DMS 273 (cell line): Measurements from ENCODE around the gene SLC29A4.
"Not testable (repeated sequence)": the region's sequence is repeated elsewhere in the genome, so short reads cannot be mapped to it uniquely, and the experiment has no call there.

Source experiments
- DNase-seq: peaks from one replicate; lab custom pipeline; 2025; ENCODE audit not compliant: unreplicated experiment; lab: John Stamatoyannopoulos, UW

Gene SLC29A4

GRCh38 chr7:5320802-5321396 is 38.2 kb downstream of the SLC29A4 start:
- no peak for DNase-seq

GRCh38 chr7:5322621-5323410 is 40.1 kb downstream of the SLC29A4 start:
- DNase-seq = no peak

GRCh38 chr7:5323800-5324781 is 41.3 kb downstream of the SLC29A4 start:
- not testable (repeated sequence) for DNase-seq

- no peak for DNase-seq
Measured at GRCh38 chr7:5324961-5325360, 42.2 kb downstream of the SLC29A4 start.

GRCh38 chr7:5330288-5330687 is 47.5 kb downstream of the SLC29A4 start:
- DNase-seq = no peak

GRCh38 chr7:5332579-5332978 is 49.8 kb downstream of the SLC29A4 start:
- DNase-seq = no peak

GRCh38 chr7:5333121-5334045 is 50.6 kb downstream of the SLC29A4 start:
- no peak for DNase-seq

GRCh38 chr7:5334671-5335070 is 51.9 kb downstream of the SLC29A4 start:
- DNase-seq = no peak

- no peak for DNase-seq
Measured at GRCh38 chr7:5337047-5337446, 54.3 kb downstream of the SLC29A4 start.

- DNase-seq = no peak
Measured at GRCh38 chr7:5339955-5340354, 57.2 kb downstream of the SLC29A4 start.

GRCh38 chr7:5342631-5343030 is 59.9 kb downstream of the SLC29A4 start:
- DNase-seq = no peak

- no peak for DNase-seq
Measured at GRCh38 chr7:5343884-5344283, 61.1 kb downstream of the SLC29A4 start.

- DNase-seq = no peak
Measured at GRCh38 chr7:5344342-5344741, 61.6 kb downstream of the SLC29A4 start.

GRCh38 chr7:5345171-5345570 is 62.4 kb downstream of the SLC29A4 start:
- no peak for DNase-seq

- no peak for DNase-seq
Measured at GRCh38 chr7:5345671-5346070, 62.9 kb downstream of the SLC29A4 start.

GRCh38 chr7:5348134-5349004 is 65.6 kb downstream of the SLC29A4 start:
- no peak for DNase-seq

- DNase-seq = no peak
Measured at GRCh38 chr7:5349005-5349380, 66.2 kb downstream of the SLC29A4 start.

GRCh38 chr7:5349437-5350173 is 66.9 kb downstream of the SLC29A4 start:
- no peak for DNase-seq

- no peak for DNase-seq
Measured at GRCh38 chr7:5350174-5350463, 67.4 kb downstream of the SLC29A4 start.
